ENCODE measurements around the gene SLC38A4. TPM values are rescaled to one million over a fixed set of nuclear protein-coding genes. Genes with fewer than 3 reads are reported as not detected.

Gene SLC38A4
- polyA plus RNA-seq, 1 of the 3 experiments (the other 2 are of a cell fraction): 66.7 TPM

GRCh38 chr12:46858368-46858767, 32.6 kb upstream of the SLC38A4 start:
- POLR2A ChIA-PET: no interaction called here

More at GRCh38 chr12:46858368-46858767, 32.6 kb upstream of the SLC38A4 start:
- WGBS (ENCODE audit: low lambda C conversion rate): 23% methylated on average over 4 of the region's 4 CpGs
- H3F3A ChIP-seq (replicated peaks; ENCODE audit: insufficient read depth): no peaks in the 10 kb centered on the region
- DNase-seq: no peak
- H3K9ac ChIP-seq: no peak overlapping the region
- no peak overlapping the region for H3K27ac ChIP-seq (ENCODE audit: low read depth in 2 of 2, low read length in 1 of 2)
- H3K4me2 ChIP-seq: no peak overlapping the region
- no peak overlapping the region for H2AFZ ChIP-seq (ENCODE audit: low read depth)
- TF ChIP-seq POLR2AphosphoS5 (IDR thresholded peaks at IDR 0.05; ENCODE audit: low read depth, low read length): no peak
- TF ChIP-seq NFIC (IDR thresholded peaks at IDR 0.05; ENCODE audit: borderline replicate concordance): no peak
- no peak for TF ChIP-seq RFX5 (IDR thresholded peaks at IDR 0.05; ENCODE audit: low read length)
- TF ChIP-seq IRF3 (IDR thresholded peaks at IDR 0.05; ENCODE audit: low read depth, low read length): no peak
- TF ChIP-seq RCOR1 (IDR thresholded peaks at IDR 0.05; ENCODE audit: low read length): no peak
- no peak for TF ChIP-seq ELF1 (IDR thresholded peaks at IDR 0.05)
- TF ChIP-seq SIN3A (IDR thresholded peaks at IDR 0.05; ENCODE audit: borderline replicate concordance, low read depth, low read length): no peak
- TF ChIP-seq TEAD4 (IDR thresholded peaks at IDR 0.05; ENCODE audit: borderline replicate concordance, insufficient read depth): no peak
- TF ChIP-seq CTCF (IDR thresholded peaks at IDR 0.05): no peak
- TF ChIP-seq FOSL2 (IDR thresholded peaks at IDR 0.05; ENCODE audit: borderline replicate concordance, low read depth): no peak
- TF ChIP-seq EZH2phosphoT487 (IDR thresholded peaks at IDR 0.05; ENCODE audit: borderline replicate concordance, low read depth): no peak
- TF ChIP-seq, protein P1, sequence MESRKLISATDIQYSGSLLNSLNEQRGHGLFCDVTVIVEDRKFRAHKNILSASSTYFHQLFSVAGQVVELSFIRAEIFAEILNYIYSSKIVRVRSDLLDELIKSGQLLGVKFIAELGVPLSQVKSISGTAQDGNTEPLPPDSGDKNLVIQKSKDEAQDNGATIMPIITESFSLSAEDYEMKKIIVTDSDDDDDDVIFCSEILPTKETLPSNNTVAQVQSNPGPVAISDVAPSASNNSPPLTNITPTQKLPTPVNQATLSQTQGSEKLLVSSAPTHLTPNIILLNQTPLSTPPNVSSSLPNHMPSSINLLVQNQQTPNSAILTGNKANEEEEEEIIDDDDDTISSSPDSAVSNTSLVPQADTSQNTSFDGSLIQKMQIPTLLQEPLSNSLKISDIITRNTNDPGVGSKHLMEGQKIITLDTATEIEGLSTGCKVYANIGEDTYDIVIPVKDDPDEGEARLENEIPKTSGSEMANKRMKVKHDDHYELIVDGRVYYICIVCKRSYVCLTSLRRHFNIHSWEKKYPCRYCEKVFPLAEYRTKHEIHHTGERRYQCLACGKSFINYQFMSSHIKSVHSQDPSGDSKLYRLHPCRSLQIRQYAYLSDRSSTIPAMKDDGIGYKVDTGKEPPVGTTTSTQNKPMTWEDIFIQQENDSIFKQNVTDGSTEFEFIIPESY (IDR thresholded peaks at IDR 0.05; ENCODE audit: borderline replicate concordance, low read depth): no peak
- TF ChIP-seq REST (IDR thresholded peaks at IDR 0.05; ENCODE audit: low read depth, low read length): no peak
- TF ChIP-seq JUND (IDR thresholded peaks at IDR 0.05): no peak
- no peak for TF ChIP-seq RXRA (IDR thresholded peaks at IDR 0.05; ENCODE audit: borderline replicate concordance, low read depth)
- H3K9me2 ChIP-seq: no peaks in the 10 kb centered on the region
- no peak overlapping the region for H3K4me3 ChIP-seq (ENCODE audit: low read depth in 2 of 2, low read length in 1 of 2)
- H4K20me1 ChIP-seq (ENCODE audit: insufficient read depth): no peaks in the 10 kb centered on the region
- peaks cover 0 to 5% of the 10 kb centered on the region in 2 experiments for H3K36me3 ChIP-seq (replicated peaks in 1 of 2; ENCODE audit: control insufficient read depth in 1 of 2, insufficient read depth in 2 of 2, low read length in 1 of 2)
- H3K27me3 ChIP-seq (ENCODE audit: insufficient read depth): no peaks in the 10 kb centered on the region
- peaks cover 36% of the 10 kb centered on the region; the same call in 1 of the 2 replicates for H3K9me3 ChIP-seq
- no peaks in the 10 kb centered on the region for H3K79me2 ChIP-seq (ENCODE audit: insufficient read depth)
- CTCF ChIA-PET: no interaction called here
- no peaks in the 10 kb centered on the region for H3K4me1 ChIP-seq (ENCODE audit: control insufficient read depth in 1 of 2, insufficient read depth in 2 of 2, low read depth in 1 of 2, low read length in 1 of 2)

Measured in SK-N-SH (cell line).